GM19035 (cell line): ENCODE results near the gene TMEM255B.

ENCODE experiments used
- ATAC-seq: cut with Tn5 transposase; IDR thresholded peaks from one replicate; pipeline ENCODE4 v1.9.1; 2021; ENCODE audit not compliant: unreplicated experiment

The TMEM255B gene

DNA sequence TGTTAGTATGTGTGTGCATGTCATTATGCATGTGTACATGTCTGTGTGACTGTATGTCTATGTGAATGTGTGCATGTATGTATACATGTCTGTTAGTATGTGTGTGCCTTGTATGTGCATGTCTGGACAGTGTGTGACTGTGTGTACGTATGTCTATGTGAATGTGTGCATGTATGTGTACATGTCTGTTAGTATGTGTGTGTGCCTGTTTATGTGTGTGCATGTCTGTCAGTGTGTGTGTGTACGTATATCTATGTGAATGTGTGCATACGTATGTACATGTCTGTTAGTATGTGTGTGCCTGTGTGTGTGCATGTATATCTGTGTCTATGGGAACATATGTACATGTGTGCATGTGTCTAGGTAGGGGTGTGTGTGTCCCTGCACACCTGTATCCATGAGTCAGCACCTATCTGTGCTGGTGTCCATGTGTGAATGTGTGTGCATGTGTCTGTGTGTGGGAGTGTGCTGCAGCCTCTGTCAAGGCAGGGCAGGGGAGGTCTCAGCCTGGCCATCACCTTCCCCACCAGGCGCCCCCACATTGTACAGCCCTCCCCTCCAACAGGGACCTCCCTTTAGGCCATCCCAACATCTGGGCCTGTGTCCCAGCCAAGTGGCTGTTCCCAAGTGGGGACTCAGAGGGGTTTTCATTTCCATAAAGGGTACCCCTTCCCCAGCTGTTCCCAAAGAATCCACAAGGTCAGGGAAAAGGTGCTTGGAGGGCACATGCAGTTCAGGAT lies 100.5 kb downstream of the TMEM255B start:
- no peak for ATAC-seq

GRCh38 chr13:113860051-113860664 lies 101.1 kb downstream of the TMEM255B start:
- no peak for ATAC-seq

DNA sequence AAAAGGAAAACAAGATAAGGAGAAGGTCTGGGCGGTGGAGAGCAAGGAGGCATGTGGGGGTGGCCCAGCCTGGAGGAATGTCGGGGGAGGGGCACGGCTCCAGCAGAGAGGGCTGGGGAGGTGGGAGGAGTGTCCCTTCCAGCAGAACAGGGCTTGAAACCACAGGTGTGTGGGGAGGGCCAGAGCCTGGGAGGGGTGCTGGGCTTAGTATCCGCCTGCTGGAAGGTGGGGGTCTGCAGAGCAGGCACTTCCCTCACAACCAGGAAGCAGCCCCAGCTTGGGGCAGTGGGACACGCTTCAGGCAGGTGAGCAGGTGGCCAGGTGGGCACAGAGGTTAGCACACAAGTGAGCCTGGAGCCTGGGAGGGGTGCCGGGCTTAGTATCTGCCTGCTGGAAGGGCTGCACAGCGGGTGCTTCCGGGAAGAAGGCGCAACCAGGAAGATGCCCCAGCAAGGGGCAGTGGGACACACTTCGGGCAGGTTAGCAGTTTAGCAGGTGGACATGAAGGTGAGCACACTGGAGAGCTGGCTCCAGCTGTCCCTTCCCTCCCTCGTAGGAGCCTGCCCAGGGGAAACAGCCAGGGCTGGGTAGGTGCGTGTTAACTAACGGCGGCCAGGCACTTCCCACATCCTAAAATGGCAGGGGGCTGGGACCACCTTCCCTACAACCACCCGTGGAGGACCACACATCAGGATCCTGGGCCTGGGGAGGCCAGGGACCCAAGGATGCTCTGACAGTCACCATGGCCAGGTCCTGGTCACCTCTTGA lies 101.8 kb downstream of the TMEM255B start:
- ATAC-seq: no peak

GRCh38 chr13:113861433-113862030 lies 102.5 kb downstream of the TMEM255B start:
- no peak for ATAC-seq

GRCh38 chr13:113862191-113862930 lies 103.3 kb downstream of the TMEM255B start:
- ATAC-seq: no peak

DNA sequence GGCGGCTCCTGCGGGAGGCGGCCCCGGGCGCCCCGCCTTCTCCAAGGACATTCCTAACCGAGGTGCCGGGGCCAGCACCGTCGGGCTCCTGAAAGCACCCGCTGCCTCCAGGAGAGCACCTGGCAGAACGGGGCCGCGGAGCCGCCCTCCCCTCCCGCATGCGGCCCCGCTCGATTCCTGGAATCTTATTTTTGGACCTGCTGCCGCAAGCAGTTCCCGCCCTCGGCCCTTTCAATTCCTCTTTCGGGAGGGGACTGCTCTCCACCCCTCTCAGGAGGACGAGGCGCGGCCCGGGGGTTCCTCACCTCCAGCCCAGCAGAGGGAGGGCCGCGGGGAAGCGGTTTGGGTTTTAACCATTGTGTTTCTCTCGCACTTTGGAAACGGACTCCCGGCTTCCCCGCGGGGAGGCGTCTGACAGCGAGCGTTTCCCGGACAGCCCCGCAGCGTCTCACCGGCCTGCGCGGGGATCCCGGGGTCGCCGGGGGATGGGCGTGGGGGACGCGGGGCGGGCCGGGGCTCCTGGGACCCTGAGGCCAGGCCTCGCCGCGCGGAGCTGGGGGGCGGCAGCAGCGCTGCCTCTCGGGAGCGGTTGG lies 104.0 kb downstream of the TMEM255B start:
- no peak for ATAC-seq

- ATAC-seq: no peak
Measured at GRCh38 chr13:113863524-113864272, 104.7 kb downstream of the TMEM255B start, which contains the start of gene GAS6. GAS6 (minus strand) TSS chr13:113864076; CDS start chr13:113863920, 156 bp downstream.

DNA sequence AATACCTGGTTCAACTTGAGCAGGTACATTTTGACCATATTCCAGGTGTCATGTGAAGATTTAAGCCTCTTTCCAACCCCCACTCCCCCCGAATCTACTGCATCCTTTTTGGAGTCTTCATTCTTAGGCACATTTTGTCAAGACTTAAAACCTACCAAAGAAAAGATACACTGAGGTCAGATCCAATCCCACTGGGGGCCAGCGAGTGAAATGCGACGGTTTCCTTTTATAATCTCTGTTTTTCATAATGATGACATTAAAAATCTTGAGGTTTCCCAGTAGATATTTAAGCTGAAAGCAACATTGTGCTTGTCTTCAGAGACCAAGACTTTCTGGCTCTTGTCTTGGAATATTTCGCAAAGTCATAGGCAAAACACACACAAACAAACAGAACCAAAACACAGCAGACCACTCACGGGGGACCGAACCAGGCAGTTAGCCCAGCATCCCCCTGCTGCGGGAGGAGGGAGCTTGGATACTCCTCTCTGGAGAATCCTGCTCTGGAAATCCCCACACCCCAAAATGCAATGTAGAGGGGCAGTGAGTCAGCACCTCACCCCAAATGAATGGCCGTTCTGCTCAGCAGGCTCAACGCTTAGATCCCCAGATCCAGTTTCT lies 105.4 kb downstream of the TMEM255B start:
- ATAC-seq: no peak

DNA sequence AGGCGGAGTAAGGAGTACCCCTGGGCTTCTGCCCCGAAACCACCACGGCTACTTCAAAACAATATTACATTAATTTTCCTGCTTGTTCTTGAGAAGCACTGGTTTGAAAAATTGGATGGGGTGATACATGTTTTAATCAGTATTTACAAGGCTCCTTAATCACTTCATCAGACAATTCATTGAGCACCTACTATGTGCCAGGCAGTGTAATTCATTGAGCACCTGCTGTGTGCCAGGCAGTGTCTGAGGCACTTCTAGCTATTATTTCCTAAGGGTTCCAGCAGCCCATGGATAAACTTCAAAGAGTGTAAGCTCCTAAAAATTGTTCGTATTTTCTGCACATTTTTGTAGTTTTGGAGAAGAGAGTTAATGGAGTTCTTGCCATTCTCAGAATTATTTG lies 106.4 kb downstream of the TMEM255B start:
- no peak for ATAC-seq
